Neural cell (in vitro differentiated cells): Measurements from ENCODE around the gene REG3A. TPM values are rescaled to one million over a fixed set of nuclear protein-coding genes. Genes with fewer than 3 reads are reported as not detected.

Experiments
- H2AFZ ChIP-seq: fragments of 200-600, 300-800 bp; sonication (generic), shearing (Covaris generic); 2 replicates; pipeline ENCODE4 v1.6.0; 2014; ENCODE audit warnings: low read depth, mild to moderate bottlenecking, antibody characterized with exemption, low read length, moderate library complexity
- H3F3A ChIP-seq: fragments of 200-600 bp; shearing (Covaris generic); 2 replicates; pipeline ENCODE4 v1.6.1; 2016; ENCODE audit warnings: mild to moderate bottlenecking, moderate library complexity, mixed read lengths, antibody characterized with exemption, low read length; ENCODE audit not compliant: insufficient read depth, poor library complexity, severe bottlenecking
- H3K27ac ChIP-seq: fragments of 200-600, 300-800 bp; sonication (generic), shearing (Covaris generic); 2 replicates; pipeline ENCODE4 v1.5.1; 2014; ENCODE audit warnings: mild to moderate bottlenecking, low read length, moderate library complexity
- H3K27me3 ChIP-seq: fragments of 300-800, 200-600 bp; sonication (generic), shearing (Covaris generic); 2 replicates; pipeline ENCODE4 v1.6.0; 2014; ENCODE audit warnings: mild to moderate bottlenecking, low read depth, low read length, moderate library complexity; ENCODE audit not compliant: insufficient read depth
- H3K36me3 ChIP-seq: fragments of 300-800, 200-600 bp; sonication (generic), shearing (Covaris generic); 2 replicates; pipeline ENCODE4 v1.5.1; 2014; ENCODE audit warnings: mild to moderate bottlenecking, antibody characterized with exemption, low read length, moderate library complexity; ENCODE audit not compliant: insufficient read depth
- H3K4me2 ChIP-seq: fragments of 300-800, 200-600 bp; sonication (generic), shearing (Covaris generic); 2 replicates; pipeline ENCODE4 v1.6.0; 2014; ENCODE audit warnings: mild to moderate bottlenecking, low read length
- H3K4me3 ChIP-seq: fragments of 300-800, 200-600 bp; sonication (generic), shearing (Covaris generic); 2 replicates; pipeline ENCODE4 v1.5.1; 2014; ENCODE audit warnings: mild to moderate bottlenecking, low read length, moderate library complexity
- H3K79me2 ChIP-seq: fragments of 200-600 bp; shearing (Covaris generic); replicated peaks from 2 replicates; pipeline ENCODE4 v1.6.0; 2014; ENCODE audit warnings: mild to moderate bottlenecking, low read length, moderate library complexity; ENCODE audit not compliant: insufficient read depth
- H3K9ac ChIP-seq: fragments of 300-800, 200-600 bp; sonication (generic), shearing (Covaris generic); 2 replicates; pipeline ENCODE4 v1.6.1; 2016; ENCODE audit warnings: mild to moderate bottlenecking, low read length, mixed read lengths
- H3K9me2 ChIP-seq: fragments of 200-600 bp; shearing (Covaris generic); 2 replicates; pipeline ENCODE4 v1.6.1; 2016; ENCODE audit warnings: mild to moderate bottlenecking, low read length, mixed read lengths; ENCODE audit not compliant: insufficient read depth
- H3K9me3 ChIP-seq: fragments of 200-600, 300-800 bp; sonication (generic), shearing (Covaris generic); 2 replicates; pipeline ENCODE4 v1.6.1; 2016; ENCODE audit warnings: mild to moderate bottlenecking, mixed run types, low read length, moderate library complexity, mixed read lengths
- H4K20me1 ChIP-seq: fragments of 200-600 bp; shearing (Covaris generic); 2 replicates; pipeline ENCODE4 v1.6.1; 2016; ENCODE audit warnings: mild to moderate bottlenecking, mixed run types; ENCODE audit not compliant: insufficient read depth
- EP300 ChIP-seq: fragments of 450-650 bp; conservative IDR thresholded peaks from 2 replicates; pipeline ENCODE4 v1.6.1; 2014; ENCODE audit warnings: antibody characterized with exemption, mild to moderate bottlenecking, moderate library complexity; ENCODE audit not compliant: poor library complexity, severe bottlenecking
- EZH2 ChIP-seq: fragments of 200-600, 300-800 bp; shearing (Covaris generic), sonication (generic); IDR thresholded peaks from 2 replicates; pipeline ENCODE4 v1.6.1; 2014; ENCODE audit warnings: antibody characterized with exemption, low read length, borderline replicate concordance, mild to moderate bottlenecking; ENCODE audit not compliant: insufficient read depth, poor library complexity, severe bottlenecking
- MXI1 ChIP-seq: fragments of 450-650 bp; conservative IDR thresholded peaks from 2 replicates; pipeline ENCODE4 v1.6.1; 2014; ENCODE audit warnings: antibody characterized with exemption, mild to moderate bottlenecking; ENCODE audit not compliant: poor library complexity, severe bottlenecking
- POLR2AphosphoS5 ChIP-seq: IDR thresholded peaks from 2 replicates; pipeline ENCODE4 v1.6.1; 2012
- RAD21 ChIP-seq: fragments of 450-650 bp; conservative IDR thresholded peaks from 2 replicates; pipeline ENCODE4 v1.6.1; 2014; ENCODE audit warnings: antibody characterized with exemption, mild to moderate bottlenecking, moderate library complexity
- SMC3 ChIP-seq: fragments of 450-650 bp; conservative IDR thresholded peaks from 2 replicates; pipeline ENCODE4 v1.6.1; 2014; ENCODE audit warnings: antibody characterized with exemption, mild to moderate bottlenecking, moderate library complexity; ENCODE audit not compliant: poor library complexity
- TAF1 ChIP-seq: IDR thresholded peaks from 2 replicates; pipeline ENCODE4 v1.6.1; 2012; ENCODE audit warnings: low read depth
- polyA plus RNA-seq: library from polyadenylated mRNA; depleted of rRNA; stranded (reverse); fragments of >200 nt; gene quantifications from 2 replicates; pipeline ENCODE4 v1.2.3, GENCODE V29; 2014
- TF ChIP-seq, protein P1 (sequence below): IDR thresholded peaks from 2 replicates; pipeline ENCODE4 v1.6.1; 2012; ENCODE audit warnings: borderline replicate concordance
- TF ChIP-seq, protein P2 (sequence below): fragments of 450-650 bp; IDR thresholded peaks from 2 replicates; pipeline ENCODE4 v1.5.1; 2014; ENCODE audit warnings: antibody characterized with exemption, mild to moderate bottlenecking, moderate library complexity; ENCODE audit not compliant: poor library complexity, severe bottlenecking

Gene REG3A
- polyA plus RNA-seq, 1 donor from 2014 or later, result not detected

DNA sequence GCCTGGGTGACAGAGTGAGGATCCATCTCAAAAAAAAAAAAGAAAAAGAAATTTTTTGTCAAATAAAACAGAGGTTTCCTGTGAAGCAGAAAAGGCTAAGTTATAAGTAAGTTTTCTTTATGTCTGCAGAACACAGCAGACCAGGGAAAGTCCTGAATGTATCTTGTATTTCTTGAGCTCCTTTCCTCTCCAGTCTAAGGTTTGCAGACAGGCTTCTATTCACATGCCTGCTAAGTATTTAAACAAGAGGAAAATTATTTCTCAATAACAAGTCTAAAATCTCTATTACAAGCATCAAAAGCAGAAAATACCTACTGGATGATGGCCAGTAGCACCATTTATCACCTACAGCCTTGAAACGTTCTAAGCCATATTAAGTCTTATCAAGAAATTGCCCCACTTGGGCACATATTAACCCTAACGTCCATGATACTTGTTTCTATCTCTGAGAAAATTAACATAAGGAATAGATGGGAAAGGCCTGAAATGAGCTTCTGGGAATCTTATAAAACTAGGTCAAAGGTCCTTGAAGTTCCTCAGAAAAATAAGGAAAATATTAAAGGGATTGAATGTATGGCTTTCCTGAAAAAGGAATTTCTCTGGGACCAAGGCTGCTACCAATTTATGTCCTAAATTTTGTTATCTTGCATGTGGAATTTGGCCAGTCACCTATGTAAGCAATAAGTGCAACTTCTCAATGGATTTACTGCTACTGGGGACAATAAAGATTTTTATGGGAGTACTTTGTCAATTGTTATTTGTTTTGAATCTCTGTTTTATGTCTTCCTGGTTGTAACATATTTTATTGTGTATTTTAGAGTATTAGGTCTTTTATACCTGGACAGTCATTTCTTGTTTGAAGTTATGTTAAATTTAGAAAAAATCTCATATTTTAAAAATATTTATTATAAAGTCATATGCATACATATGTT lies 42.3 kb downstream of the REG3A start:
- H3K27ac ChIP-seq, result no peak overlapping the region
- H3K9ac ChIP-seq, result no peak overlapping the region
- no peak overlapping the region for H2AFZ ChIP-seq
- no peaks in the 10 kb centered on the region for H3K36me3 ChIP-seq
- H3K4me3 ChIP-seq, result no peak overlapping the region
- H3K9me3 ChIP-seq, result no peaks in the 10 kb centered on the region
- TF ChIP-seq SMC3 (no peak), TAF1 (no peak)
- TF ChIP-seq, protein P1, sequence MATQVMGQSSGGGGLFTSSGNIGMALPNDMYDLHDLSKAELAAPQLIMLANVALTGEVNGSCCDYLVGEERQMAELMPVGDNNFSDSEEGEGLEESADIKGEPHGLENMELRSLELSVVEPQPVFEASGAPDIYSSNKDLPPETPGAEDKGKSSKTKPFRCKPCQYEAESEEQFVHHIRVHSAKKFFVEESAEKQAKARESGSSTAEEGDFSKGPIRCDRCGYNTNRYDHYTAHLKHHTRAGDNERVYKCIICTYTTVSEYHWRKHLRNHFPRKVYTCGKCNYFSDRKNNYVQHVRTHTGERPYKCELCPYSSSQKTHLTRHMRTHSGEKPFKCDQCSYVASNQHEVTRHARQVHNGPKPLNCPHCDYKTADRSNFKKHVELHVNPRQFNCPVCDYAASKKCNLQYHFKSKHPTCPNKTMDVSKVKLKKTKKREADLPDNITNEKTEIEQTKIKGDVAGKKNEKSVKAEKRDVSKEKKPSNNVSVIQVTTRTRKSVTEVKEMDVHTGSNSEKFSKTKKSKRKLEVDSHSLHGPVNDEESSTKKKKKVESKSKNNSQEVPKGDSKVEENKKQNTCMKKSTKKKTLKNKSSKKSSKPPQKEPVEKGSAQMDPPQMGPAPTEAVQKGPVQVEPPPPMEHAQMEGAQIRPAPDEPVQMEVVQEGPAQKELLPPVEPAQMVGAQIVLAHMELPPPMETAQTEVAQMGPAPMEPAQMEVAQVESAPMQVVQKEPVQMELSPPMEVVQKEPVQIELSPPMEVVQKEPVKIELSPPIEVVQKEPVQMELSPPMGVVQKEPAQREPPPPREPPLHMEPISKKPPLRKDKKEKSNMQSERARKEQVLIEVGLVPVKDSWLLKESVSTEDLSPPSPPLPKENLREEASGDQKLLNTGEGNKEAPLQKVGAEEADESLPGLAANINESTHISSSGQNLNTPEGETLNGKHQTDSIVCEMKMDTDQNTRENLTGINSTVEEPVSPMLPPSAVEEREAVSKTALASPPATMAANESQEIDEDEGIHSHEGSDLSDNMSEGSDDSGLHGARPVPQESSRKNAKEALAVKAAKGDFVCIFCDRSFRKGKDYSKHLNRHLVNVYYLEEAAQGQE, result no peak
- no peaks in the 10 kb centered on the region for H4K20me1 ChIP-seq
- H3K79me2 ChIP-seq, result no peaks in the 10 kb centered on the region
- no peaks in the 10 kb centered on the region for H3K9me2 ChIP-seq
- H3K4me2 ChIP-seq, result no peak overlapping the region
- no peaks in the 10 kb centered on the region for H3F3A ChIP-seq
- no peaks in the 10 kb centered on the region for H3K27me3 ChIP-seq

DNA sequence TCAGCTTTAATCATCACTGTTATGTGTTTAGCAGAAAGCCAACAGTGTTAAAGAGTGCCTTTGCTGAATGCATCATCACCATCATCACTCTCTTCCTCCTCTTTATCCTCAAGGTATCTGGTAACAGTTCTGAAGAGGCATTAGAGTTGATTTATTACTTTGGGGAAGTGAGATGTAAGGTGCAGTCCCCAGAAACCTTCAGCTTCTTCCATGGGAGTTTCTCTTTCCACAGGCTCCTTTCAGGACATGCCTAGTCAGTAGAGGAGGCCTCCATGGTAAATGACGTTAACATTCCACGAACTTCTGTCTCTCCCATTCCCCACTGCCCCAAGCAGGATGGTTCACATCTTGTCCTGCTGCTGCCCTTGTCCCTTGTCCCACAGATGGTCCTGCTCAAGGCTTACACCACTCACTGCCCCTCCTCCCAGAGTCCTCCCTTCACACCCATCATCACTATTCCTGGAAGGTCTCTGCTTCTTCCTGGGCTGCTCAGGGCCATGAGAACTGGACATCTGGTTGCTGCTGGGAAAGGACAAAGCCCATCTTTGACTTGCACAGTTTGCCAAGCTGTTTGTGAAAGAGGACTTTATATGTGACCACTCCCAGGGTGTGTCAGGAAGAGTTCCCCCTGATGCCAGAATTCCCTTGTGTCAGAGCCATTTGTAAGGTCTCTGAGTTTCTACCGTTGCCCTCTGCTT lies 44.6 kb downstream of the REG3A start:
- no peak overlapping the region for H3K4me2 ChIP-seq
- H3K9ac ChIP-seq, result no peak overlapping the region
- H3K36me3 ChIP-seq, result no peaks in the 10 kb centered on the region
- no peaks in the 10 kb centered on the region for H3K79me2 ChIP-seq
- H2AFZ ChIP-seq, result no peak overlapping the region
- H3K27ac ChIP-seq, result no peak overlapping the region
- no peaks in the 10 kb centered on the region for H3K9me3 ChIP-seq
- H3F3A ChIP-seq, result no peaks in the 10 kb centered on the region
- H3K27me3 ChIP-seq, result no peaks in the 10 kb centered on the region
- H3K9me2 ChIP-seq, result no peaks in the 10 kb centered on the region
- no peak overlapping the region for H3K4me3 ChIP-seq
- TF ChIP-seq RAD21, result no peak
- TF ChIP-seq EP300, result no peak
- TF ChIP-seq, protein P2, sequence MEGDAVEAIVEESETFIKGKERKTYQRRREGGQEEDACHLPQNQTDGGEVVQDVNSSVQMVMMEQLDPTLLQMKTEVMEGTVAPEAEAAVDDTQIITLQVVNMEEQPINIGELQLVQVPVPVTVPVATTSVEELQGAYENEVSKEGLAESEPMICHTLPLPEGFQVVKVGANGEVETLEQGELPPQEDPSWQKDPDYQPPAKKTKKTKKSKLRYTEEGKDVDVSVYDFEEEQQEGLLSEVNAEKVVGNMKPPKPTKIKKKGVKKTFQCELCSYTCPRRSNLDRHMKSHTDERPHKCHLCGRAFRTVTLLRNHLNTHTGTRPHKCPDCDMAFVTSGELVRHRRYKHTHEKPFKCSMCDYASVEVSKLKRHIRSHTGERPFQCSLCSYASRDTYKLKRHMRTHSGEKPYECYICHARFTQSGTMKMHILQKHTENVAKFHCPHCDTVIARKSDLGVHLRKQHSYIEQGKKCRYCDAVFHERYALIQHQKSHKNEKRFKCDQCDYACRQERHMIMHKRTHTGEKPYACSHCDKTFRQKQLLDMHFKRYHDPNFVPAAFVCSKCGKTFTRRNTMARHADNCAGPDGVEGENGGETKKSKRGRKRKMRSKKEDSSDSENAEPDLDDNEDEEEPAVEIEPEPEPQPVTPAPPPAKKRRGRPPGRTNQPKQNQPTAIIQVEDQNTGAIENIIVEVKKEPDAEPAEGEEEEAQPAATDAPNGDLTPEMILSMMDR, result no peak
- no peak for TF ChIP-seq POLR2AphosphoS5
- TF ChIP-seq SMC3, result no peak
- no peak for TF ChIP-seq TAF1
- TF ChIP-seq, protein P1, result no peak
- no peak for TF ChIP-seq MXI1
- no peak for TF ChIP-seq EZH2
- H4K20me1 ChIP-seq, result no peaks in the 10 kb centered on the region
